ENCODE results near the gene MS4A4E.

DNA sequence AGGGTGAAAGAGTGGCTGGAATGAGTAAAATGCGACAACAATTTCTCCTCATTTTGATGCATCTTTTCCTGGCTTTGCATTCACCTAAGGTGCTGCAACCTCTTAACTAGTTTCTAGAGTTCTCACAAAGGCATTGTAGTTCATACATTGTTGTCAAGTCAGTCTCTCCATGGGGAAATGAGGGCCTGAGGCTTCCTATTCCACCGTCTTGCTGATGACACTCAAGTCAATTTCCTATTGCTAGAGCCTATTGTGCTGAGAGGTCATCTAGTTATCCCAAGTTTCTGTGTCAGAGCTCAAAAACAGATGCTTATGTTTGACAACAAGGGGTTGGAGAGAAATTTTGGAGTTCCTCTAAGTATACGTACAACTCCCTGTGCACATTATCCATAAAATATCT, 48.4 kb downstream of the MS4A4E start:
- TF ChIP-seq, protein P1, sequence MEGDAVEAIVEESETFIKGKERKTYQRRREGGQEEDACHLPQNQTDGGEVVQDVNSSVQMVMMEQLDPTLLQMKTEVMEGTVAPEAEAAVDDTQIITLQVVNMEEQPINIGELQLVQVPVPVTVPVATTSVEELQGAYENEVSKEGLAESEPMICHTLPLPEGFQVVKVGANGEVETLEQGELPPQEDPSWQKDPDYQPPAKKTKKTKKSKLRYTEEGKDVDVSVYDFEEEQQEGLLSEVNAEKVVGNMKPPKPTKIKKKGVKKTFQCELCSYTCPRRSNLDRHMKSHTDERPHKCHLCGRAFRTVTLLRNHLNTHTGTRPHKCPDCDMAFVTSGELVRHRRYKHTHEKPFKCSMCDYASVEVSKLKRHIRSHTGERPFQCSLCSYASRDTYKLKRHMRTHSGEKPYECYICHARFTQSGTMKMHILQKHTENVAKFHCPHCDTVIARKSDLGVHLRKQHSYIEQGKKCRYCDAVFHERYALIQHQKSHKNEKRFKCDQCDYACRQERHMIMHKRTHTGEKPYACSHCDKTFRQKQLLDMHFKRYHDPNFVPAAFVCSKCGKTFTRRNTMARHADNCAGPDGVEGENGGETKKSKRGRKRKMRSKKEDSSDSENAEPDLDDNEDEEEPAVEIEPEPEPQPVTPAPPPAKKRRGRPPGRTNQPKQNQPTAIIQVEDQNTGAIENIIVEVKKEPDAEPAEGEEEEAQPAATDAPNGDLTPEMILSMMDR (IDR thresholded peaks at IDR 0.05; ENCODE audit: low read depth, low read length, poor library complexity, severe bottlenecking) = no peak
- TF ChIP-seq EZH2phosphoT487 (IDR thresholded peaks at IDR 0.05; ENCODE audit: borderline replicate concordance, low read length) = no peak

All from DOHH2 (cell line).